H1 (cell line): ENCODE measurements around the gene LRP3.

ENCODE experiments used
- CHD1 ChIP-seq: IDR thresholded peaks from 2 replicates; pipeline ENCODE4 v1.6.1; 2012; ENCODE audit warnings: low read depth, low read length, improper control_type of control experiment
- CTCF ChIP-seq, 3 experiments: IDR thresholded peaks; 1 replicate in 2 of 3; 2 replicates in 1 of 3; pipeline versions ENCODE4 v1.5.1 to v1.6.1; 2011; ENCODE audit warnings: low read length in 3 of 3, mild to moderate bottlenecking in 3 of 3, inconsistent platforms in 2 of 3, low read depth in 1 of 3, moderate library complexity in 1 of 3; ENCODE audit not compliant: insufficient read depth in 1 of 3; ENCODE audit errors: control extremely low read depth in 1 of 3
- EGR1 ChIP-seq: IDR thresholded peaks from 2 replicates; pipeline ENCODE4 v1.6.1; 2011; ENCODE audit warnings: low read depth, low read length, borderline replicate concordance
- EZH2 ChIP-seq: fragments of 200-600 bp; sonication (generic); IDR thresholded peaks from 2 replicates; pipeline ENCODE4 v1.7.1; 2012; ENCODE audit warnings: low read depth, mild to moderate bottlenecking, moderate library complexity, low read length, inconsistent platforms; ENCODE audit not compliant: severe bottlenecking
- POU5F1 ChIP-seq: IDR thresholded peaks from 2 replicates; pipeline ENCODE4 v1.6.1; 2011; ENCODE audit warnings: low read depth, mild to moderate bottlenecking, low read length, moderate library complexity
- TBP ChIP-seq: IDR thresholded peaks from 2 replicates; pipeline ENCODE4 v1.6.1; 2011; ENCODE audit warnings: low read depth, low read length, improper control_type of control experiment
- TEAD4 ChIP-seq: IDR thresholded peaks from 2 replicates; pipeline ENCODE4 v1.6.1; 2012; ENCODE audit warnings: low read depth, low read length, inconsistent platforms, mixed read lengths

- no peak for TF ChIP-seq EZH2
- no peak for TF ChIP-seq TBP
- TF ChIP-seq CHD1 = no peak
- no peak for TF ChIP-seq TEAD4
- no peak for TF ChIP-seq CTCF (IDR thresholded peaks at IDR 0.05; ENCODE audit: control extremely low read depth in 1 of 3, insufficient read depth in 1 of 3, low read depth in 1 of 3, low read length in 3 of 3)
- TF ChIP-seq POU5F1 = no peak
- no peak for TF ChIP-seq EGR1
These were observed 7.5 kb upstream of the LRP3 start for GRCh38 chr19:33186431-33187182.
